SK-N-SH treated with all-trans-retinoic acid at 6 μM for 48 hours (cell line): ENCODE data around the gene FAM163A.

ENCODE experiments used
- ATAC-seq: fragments of 200-7000 bp; cut with Tn5 transposase; 3 replicates; pipeline ENCODE4 v1.9.1; 2020; ENCODE audit warnings: mild to moderate bottlenecking, moderate library complexity
- ARNTL ChIP-seq: fragments of 450-650 bp; formaldehyde crosslinking; IDR thresholded peaks from 2 replicates; pipeline ENCODE4 v1.5.0; 2020; ENCODE audit warnings: low read depth, mild to moderate bottlenecking, moderate library complexity, borderline replicate concordance
- BACH2 ChIP-seq: fragments of 250-450 bp; sonication (Bioruptor Pico); IDR thresholded peaks from 2 replicates; pipeline ENCODE4 v1.9.0; 2021; ENCODE audit warnings: mild to moderate bottlenecking, borderline replicate concordance
- CREB5 ChIP-seq: fragments of 250-450 bp; sonication (Bioruptor Pico); IDR thresholded peaks from 2 replicates; pipeline ENCODE4 v1.5.1; 2020; ENCODE audit warnings: low read depth, mild to moderate bottlenecking, moderate library complexity
- CSDC2 ChIP-seq: fragments of 250-450 bp; sonication (Bioruptor Pico); IDR thresholded peaks from 2 replicates; pipeline ENCODE4 v1.5.0; 2020; ENCODE audit warnings: mild to moderate bottlenecking, moderate library complexity
- ESRRG ChIP-seq: fragments of 250-450 bp; sonication (Bioruptor Pico); IDR thresholded peaks from 2 replicates; pipeline ENCODE4 v1.6.1; 2021; ENCODE audit warnings: mild to moderate bottlenecking
- GLIS3 ChIP-seq: fragments of 250-450 bp; sonication (Bioruptor Pico); IDR thresholded peaks from 2 replicates; pipeline ENCODE4 v1.5.0; 2020; ENCODE audit warnings: mild to moderate bottlenecking, moderate library complexity
- ISL1 ChIP-seq: fragments of 250-450 bp; sonication (Bioruptor Pico); IDR thresholded peaks from 2 replicates; pipeline ENCODE4 v2.1.2; 2022; ENCODE audit warnings: mild to moderate bottlenecking, moderate library complexity
- OSR1 ChIP-seq: fragments of 250-450 bp; sonication (Bioruptor Pico); IDR thresholded peaks from 2 replicates; pipeline ENCODE4 v1.8.0; 2022; ENCODE audit warnings: moderate library complexity, mild to moderate bottlenecking, inconsistent platforms
- PATZ1 ChIP-seq: fragments of 250-450 bp; sonication (Bioruptor Pico); IDR thresholded peaks from 2 replicates; pipeline ENCODE4 v1.8.0; 2020; ENCODE audit warnings: mild to moderate bottlenecking, moderate library complexity, borderline replicate concordance
- PPARA ChIP-seq: fragments of 250-450 bp; sonication (Bioruptor Pico); IDR thresholded peaks from 2 replicates; pipeline ENCODE4 v1.5.0; 2020; ENCODE audit warnings: mild to moderate bottlenecking, borderline replicate concordance
- RARB ChIP-seq: fragments of 250-450 bp; sonication (Bioruptor Pico); IDR thresholded peaks from 2 replicates; pipeline ENCODE4 v1.8.0; 2021; ENCODE audit warnings: mild to moderate bottlenecking, moderate library complexity
- SNAI2 ChIP-seq: fragments of 250-450 bp; sonication (Bioruptor Pico); IDR thresholded peaks from 2 replicates; pipeline ENCODE4 v1.5.0; 2020; ENCODE audit warnings: mild to moderate bottlenecking, moderate library complexity
- TCF4 ChIP-seq: fragments of 250-450 bp; sonication (Bioruptor Pico); IDR thresholded peaks from 2 replicates; pipeline ENCODE4 v1.8.0; 2021; ENCODE audit warnings: mild to moderate bottlenecking, moderate library complexity, borderline replicate concordance
- TOX ChIP-seq: fragments of 250-450 bp; sonication (Bioruptor Pico); IDR thresholded peaks from 2 replicates; pipeline ENCODE4 v1.8.0; 2021; ENCODE audit warnings: mild to moderate bottlenecking, moderate library complexity, borderline replicate concordance
- ZFP3 ChIP-seq: fragments of 250-450 bp; sonication (Bioruptor Pico); IDR thresholded peaks from 2 replicates; pipeline ENCODE4 v1.5.0; 2020; ENCODE audit warnings: mild to moderate bottlenecking, moderate library complexity
- ZFP30 ChIP-seq: fragments of 450-650 bp; formaldehyde crosslinking; IDR thresholded peaks from 2 replicates; pipeline ENCODE4 v1.5.0; 2022; ENCODE audit warnings: mild to moderate bottlenecking, moderate library complexity
- ZNF565 ChIP-seq: fragments of 450-650 bp; formaldehyde crosslinking; conservative IDR thresholded peaks from 2 replicates; pipeline ENCODE4 v1.5.0; 2020; ENCODE audit warnings: low read depth, mild to moderate bottlenecking, moderate library complexity
- ZNF70 ChIP-seq: fragments of 450-650 bp; formaldehyde crosslinking; IDR thresholded peaks from 2 replicates; pipeline ENCODE4 v1.5.0; 2020; ENCODE audit warnings: mild to moderate bottlenecking, moderate library complexity
- ZNF8 ChIP-seq: fragments of 450-650 bp; formaldehyde crosslinking; IDR thresholded peaks from 2 replicates; pipeline ENCODE4 v1.5.0; 2020; ENCODE audit warnings: mild to moderate bottlenecking, moderate library complexity
- TF ChIP-seq, protein P1 (sequence below): fragments of 250-450 bp; sonication (Bioruptor Pico); IDR thresholded peaks from 2 replicates; pipeline ENCODE4 v1.5.0; 2020; ENCODE audit warnings: mild to moderate bottlenecking, moderate library complexity
- TF ChIP-seq, protein P2 (sequence below): fragments of 250-450 bp; sonication (Bioruptor Pico); IDR thresholded peaks from 2 replicates; pipeline ENCODE4 v1.5.1; 2021; ENCODE audit warnings: mild to moderate bottlenecking, moderate library complexity
- TF ChIP-seq, protein P3 (sequence below): fragments of 250-450 bp; sonication (Bioruptor Pico); IDR thresholded peaks from 2 replicates; pipeline ENCODE4 v1.8.0; 2021; ENCODE audit warnings: low read depth, mild to moderate bottlenecking, moderate library complexity, borderline replicate concordance

The FAM163A gene

GRCh38 chr1:179808503-179808902, 65.4 kb downstream of the FAM163A start:
- ATAC-seq, result peak; percentile 13; the same call in 1 of the 3 replicates
- TF ChIP-seq ZFP3 (CRISPR knock-in tag) (no peak), RARB (CRISPR knock-in tag) (no peak), CREB5 (no peak), TOX (no peak), BACH2 (no peak), OSR1 (CRISPR knock-in tag) (no peak), TCF4 (CRISPR knock-in tag) (no peak), ARNTL (CRISPR knock-in tag) (no peak), ISL1 (CRISPR knock-in tag) (no peak), PPARA (CRISPR knock-in tag) (no peak), ZNF8 (CRISPR knock-in tag) (no peak), PATZ1 (CRISPR knock-in tag) (no peak), ESRRG (CRISPR knock-in tag) (no peak), SNAI2 (CRISPR knock-in tag) (no peak)
- TF ChIP-seq, protein P1, sequence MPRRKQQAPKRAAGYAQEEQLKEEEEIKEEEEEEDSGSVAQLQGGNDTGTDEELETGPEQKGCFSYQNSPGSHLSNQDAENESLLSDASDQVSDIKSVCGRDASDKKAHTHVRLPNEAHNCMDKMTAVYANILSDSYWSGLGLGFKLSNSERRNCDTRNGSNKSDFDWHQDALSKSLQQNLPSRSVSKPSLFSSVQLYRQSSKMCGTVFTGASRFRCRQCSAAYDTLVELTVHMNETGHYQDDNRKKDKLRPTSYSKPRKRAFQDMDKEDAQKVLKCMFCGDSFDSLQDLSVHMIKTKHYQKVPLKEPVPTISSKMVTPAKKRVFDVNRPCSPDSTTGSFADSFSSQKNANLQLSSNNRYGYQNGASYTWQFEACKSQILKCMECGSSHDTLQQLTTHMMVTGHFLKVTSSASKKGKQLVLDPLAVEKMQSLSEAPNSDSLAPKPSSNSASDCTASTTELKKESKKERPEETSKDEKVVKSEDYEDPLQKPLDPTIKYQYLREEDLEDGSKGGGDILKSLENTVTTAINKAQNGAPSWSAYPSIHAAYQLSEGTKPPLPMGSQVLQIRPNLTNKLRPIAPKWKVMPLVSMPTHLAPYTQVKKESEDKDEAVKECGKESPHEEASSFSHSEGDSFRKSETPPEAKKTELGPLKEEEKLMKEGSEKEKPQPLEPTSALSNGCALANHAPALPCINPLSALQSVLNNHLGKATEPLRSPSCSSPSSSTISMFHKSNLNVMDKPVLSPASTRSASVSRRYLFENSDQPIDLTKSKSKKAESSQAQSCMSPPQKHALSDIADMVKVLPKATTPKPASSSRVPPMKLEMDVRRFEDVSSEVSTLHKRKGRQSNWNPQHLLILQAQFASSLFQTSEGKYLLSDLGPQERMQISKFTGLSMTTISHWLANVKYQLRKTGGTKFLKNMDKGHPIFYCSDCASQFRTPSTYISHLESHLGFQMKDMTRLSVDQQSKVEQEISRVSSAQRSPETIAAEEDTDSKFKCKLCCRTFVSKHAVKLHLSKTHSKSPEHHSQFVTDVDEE (CRISPR knock-in tag), result no peak
- TF ChIP-seq, protein P2, sequence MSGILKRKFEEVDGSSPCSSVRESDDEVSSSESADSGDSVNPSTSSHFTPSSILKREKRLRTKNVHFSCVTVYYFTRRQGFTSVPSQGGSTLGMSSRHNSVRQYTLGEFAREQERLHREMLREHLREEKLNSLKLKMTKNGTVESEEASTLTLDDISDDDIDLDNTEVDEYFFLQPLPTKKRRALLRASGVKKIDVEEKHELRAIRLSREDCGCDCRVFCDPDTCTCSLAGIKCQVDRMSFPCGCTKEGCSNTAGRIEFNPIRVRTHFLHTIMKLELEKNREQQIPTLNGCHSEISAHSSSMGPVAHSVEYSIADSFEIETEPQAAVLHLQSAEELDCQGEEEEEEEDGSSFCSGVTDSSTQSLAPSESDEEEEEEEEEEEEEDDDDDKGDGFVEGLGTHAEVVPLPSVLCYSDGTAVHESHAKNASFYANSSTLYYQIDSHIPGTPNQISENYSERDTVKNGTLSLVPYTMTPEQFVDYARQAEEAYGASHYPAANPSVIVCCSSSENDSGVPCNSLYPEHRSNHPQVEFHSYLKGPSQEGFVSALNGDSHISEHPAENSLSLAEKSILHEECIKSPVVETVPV, result no peak

DNA sequence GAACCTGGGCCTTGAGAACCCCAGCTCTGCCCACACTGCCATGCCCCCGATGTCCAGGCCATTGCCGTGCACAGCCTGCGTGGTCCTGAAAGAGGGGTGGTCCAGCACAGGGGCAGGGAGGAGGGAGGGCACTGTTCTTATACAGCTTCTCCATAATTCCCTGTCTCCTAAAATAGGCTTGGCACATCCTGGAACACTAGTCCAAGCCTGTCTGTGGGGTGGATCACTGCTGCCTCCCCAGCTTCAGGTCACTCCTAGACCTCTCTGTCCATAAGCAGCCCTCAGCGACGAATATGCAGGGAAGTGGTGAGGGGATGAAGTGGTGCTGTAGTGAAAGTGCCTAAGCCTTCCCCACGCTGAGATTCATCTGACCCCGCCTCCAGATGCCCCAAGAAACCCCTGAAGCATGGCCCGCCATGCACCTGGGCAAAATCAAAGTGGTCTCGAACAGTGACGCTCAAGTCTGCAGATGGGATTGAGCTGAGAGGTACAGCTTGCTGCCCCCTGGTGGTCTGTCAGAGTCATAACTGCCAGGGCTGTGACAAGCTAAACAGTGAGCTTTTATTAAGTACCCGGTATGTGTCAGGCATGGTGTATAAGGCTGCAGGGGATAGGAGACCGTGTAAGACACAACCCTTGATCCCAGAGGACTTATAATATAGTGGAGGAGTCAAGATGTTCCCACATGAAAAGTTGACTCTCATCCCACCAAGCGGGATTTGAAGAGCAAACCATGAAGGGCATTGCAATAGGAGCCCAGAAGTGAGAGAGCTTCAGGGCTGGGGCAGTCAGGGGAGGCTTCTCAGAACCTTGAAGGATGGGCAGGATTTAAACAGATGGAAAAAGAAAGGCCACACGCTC, 66.6 kb downstream of the FAM163A start:
- peak; percentile 88 for ATAC-seq
- no peak for TF ChIP-seq ISL1 (CRISPR knock-in tag)
- TF ChIP-seq ESRRG (CRISPR knock-in tag), result no peak
- no peak for TF ChIP-seq BACH2
- TF ChIP-seq RARB (CRISPR knock-in tag), result no peak
- TF ChIP-seq, protein P2, result no peak
- TF ChIP-seq CSDC2 (CRISPR knock-in tag), result no peak
- no peak; the same call in 1 of the 2 replicates for TF ChIP-seq ZNF565 (CRISPR knock-in tag)
- no peak for TF ChIP-seq ZNF70 (CRISPR knock-in tag)
- TF ChIP-seq TCF4 (CRISPR knock-in tag), result no peak
- TF ChIP-seq, protein P3, sequence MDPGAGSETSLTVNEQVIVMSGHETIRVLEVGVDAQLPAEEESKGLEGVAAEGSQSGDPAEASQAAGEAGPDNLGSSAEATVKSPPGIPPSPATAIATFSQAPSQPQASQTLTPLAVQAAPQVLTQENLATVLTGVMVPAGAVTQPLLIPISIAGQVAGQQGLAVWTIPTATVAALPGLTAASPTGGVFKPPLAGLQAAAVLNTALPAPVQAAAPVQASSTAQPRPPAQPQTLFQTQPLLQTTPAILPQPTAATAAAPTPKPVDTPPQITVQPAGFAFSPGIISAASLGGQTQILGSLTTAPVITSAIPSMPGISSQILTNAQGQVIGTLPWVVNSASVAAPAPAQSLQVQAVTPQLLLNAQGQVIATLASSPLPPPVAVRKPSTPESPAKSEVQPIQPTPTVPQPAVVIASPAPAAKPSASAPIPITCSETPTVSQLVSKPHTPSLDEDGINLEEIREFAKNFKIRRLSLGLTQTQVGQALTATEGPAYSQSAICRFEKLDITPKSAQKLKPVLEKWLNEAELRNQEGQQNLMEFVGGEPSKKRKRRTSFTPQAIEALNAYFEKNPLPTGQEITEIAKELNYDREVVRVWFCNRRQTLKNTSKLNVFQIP (CRISPR knock-in tag), result no peak
- TF ChIP-seq ZFP30 (CRISPR knock-in tag), result no peak
- no peak for TF ChIP-seq SNAI2 (CRISPR knock-in tag)
- TF ChIP-seq TOX, result no peak
- TF ChIP-seq ZFP3 (CRISPR knock-in tag), result no peak
- TF ChIP-seq CREB5, result no peak
- no peak for TF ChIP-seq ARNTL (CRISPR knock-in tag)
- TF ChIP-seq PATZ1 (CRISPR knock-in tag), result no peak
- no peak for TF ChIP-seq ZNF8 (CRISPR knock-in tag)
- TF ChIP-seq GLIS3 (CRISPR knock-in tag), result no peak
- TF ChIP-seq PPARA (CRISPR knock-in tag), result no peak
